H1 (cell line): ENCODE results near the gene PTPRD. TPM values are rescaled to one million over a fixed set of nuclear protein-coding genes. Genes with fewer than 3 reads are reported as not detected.

Experiments
- CTCF ChIA-PET: fragments of 300-600 bp; sonication (Branson Sonifier 250); formaldehyde crosslinking; loops from one replicate; lab custom pipeline; 2021; ENCODE audit not compliant: partially characterized antibody; lab: Charles Lee
- POLR2A ChIA-PET: fragments of 300-600 bp; sonication (Branson Sonifier 250); formaldehyde crosslinking; loops from one replicate; lab custom pipeline; 2021; ENCODE audit warnings: inconsistent platforms; ENCODE audit not compliant: partially characterized antibody; lab: Charles Lee
- DNase-seq, 2 experiments: peaks; one replicate each; pipeline versions ENCODE4 v3.0.0 to v3.0.0-alpha.2; 2010 to 2022; ENCODE audit warnings: low spot score in 2 of 2, low read depth in 1 of 2, mixed read lengths in 1 of 2
- FAIRE-seq: peaks from 2 replicates; lab custom pipeline; 2011; peaks lifted over from hg19 to GRCh38; lab: Jason Lieb, UNC
- H2AFZ ChIP-seq: 2 replicates; pipeline ENCODE4 v1.8.1; 2012; ENCODE audit warnings: low read length, inconsistent platforms
- H2AK5ac ChIP-seq: 2 replicates; pipeline ENCODE4 v1.6.1; 2013; ENCODE audit warnings: low read depth, low read length
- H2BK120ac ChIP-seq: replicated peaks from 2 replicates; pipeline ENCODE3; 2013; ENCODE audit warnings: low read depth, low read length, inconsistent platforms
- H2BK12ac ChIP-seq: 2 replicates; pipeline ENCODE4 v1.6.1; 2013; ENCODE audit warnings: low read depth, low read length
- H2BK15ac ChIP-seq: 2 replicates; pipeline ENCODE4 v1.6.1; 2013; ENCODE audit warnings: low read length
- H2BK20ac ChIP-seq: 2 replicates; pipeline ENCODE4 v1.6.1; 2013; ENCODE audit warnings: low read length
- H2BK5ac ChIP-seq: 2 replicates; pipeline ENCODE4 v1.6.1; 2013; ENCODE audit warnings: low read depth, low read length
- H3K14ac ChIP-seq: 2 replicates; pipeline ENCODE4 v1.6.1; 2013; ENCODE audit warnings: inconsistent platforms; ENCODE audit not compliant: insufficient read length
- H3K18ac ChIP-seq: 2 replicates; pipeline ENCODE4 v1.6.1; 2013; ENCODE audit warnings: low read length; ENCODE audit errors: extremely low read depth
- H3K23ac ChIP-seq: 2 replicates; pipeline ENCODE4 v1.6.1; 2013; ENCODE audit warnings: inconsistent platforms; ENCODE audit not compliant: insufficient read length
- H3K23me2 ChIP-seq: 2 replicates; pipeline ENCODE4 v1.6.1; 2013; ENCODE audit warnings: low read depth, low read length
- H3K27ac ChIP-seq: 2 replicates; pipeline ENCODE4 v1.6.1; 2011; ENCODE audit warnings: low read depth, low read length, inconsistent platforms
- H3K27me3 ChIP-seq, 4 experiments: replicated peaks in 1 of 4; 1 replicate in 1 of 4; 2 replicates in 3 of 4; pipeline versions ENCODE4 v1.6.1 to v1.8.1; 2011 to 2013; ENCODE audit warnings: low read length in 3 of 4, mild to moderate bottlenecking in 3 of 4, inconsistent platforms in 2 of 4, mixed read lengths in 2 of 4, moderate library complexity in 1 of 4; ENCODE audit not compliant: control insufficient read depth in 3 of 4, insufficient read depth in 3 of 4; ENCODE audit errors: extremely low read depth in 1 of 4
- H3K36me3 ChIP-seq, 4 experiments: 2 replicates each; pipeline versions ENCODE4 v1.6.1 to v1.8.1; 2011 to 2013; ENCODE audit warnings: mild to moderate bottlenecking in 4 of 4, low read length in 3 of 4, moderate library complexity in 2 of 4, control low read depth in 1 of 4, inconsistent platforms in 1 of 4; ENCODE audit not compliant: insufficient read depth in 4 of 4, control insufficient read depth in 2 of 4
- H3K4ac ChIP-seq: replicated peaks from 2 replicates; pipeline ENCODE3; 2013; ENCODE audit warnings: low read length, low read depth, mixed read lengths, inconsistent platforms; ENCODE audit not compliant: insufficient read length
- H3K4me1 ChIP-seq, 4 experiments: replicated peaks in 1 of 4; 1 replicate in 1 of 4; 2 replicates in 3 of 4; pipeline versions ENCODE4 v1.6.1 to v1.8.1; 2011 to 2013; ENCODE audit warnings: low read length in 3 of 4, inconsistent platforms in 2 of 4, mixed read lengths in 1 of 4; ENCODE audit not compliant: insufficient read depth in 4 of 4, control insufficient read depth in 3 of 4
- H3K4me2 ChIP-seq, 2 experiments: 2 replicates each; pipeline versions ENCODE4 v1.6.1 to v1.8.1; 2011 to 2013; ENCODE audit warnings: low read depth in 2 of 2, low read length in 2 of 2, control low read depth in 1 of 2, inconsistent platforms in 1 of 2, mild to moderate bottlenecking in 1 of 2; ENCODE audit not compliant: insufficient read depth in 1 of 2
- H3K4me3 ChIP-seq, 4 experiments: fragments of 200-600, 300-600 bp in 1 of 4; sonication (generic), shearing (Covaris generic), sonication (Bioruptor Twin) in 1 of 4; 2 replicates each; pipeline versions ENCODE4 v1.5.1 to v1.8.1; 2011 to 2016; ENCODE audit warnings: low read length in 4 of 4, low read depth in 3 of 4, control low read depth in 2 of 4, inconsistent platforms in 2 of 4, mild to moderate bottlenecking in 2 of 4, mixed read lengths in 1 of 4, moderate library complexity in 1 of 4; ENCODE audit not compliant: insufficient read depth in 2 of 4; ENCODE audit errors: extremely low read depth in 1 of 4
- H3K56ac ChIP-seq: replicated peaks from 2 replicates; pipeline ENCODE3; 2013; ENCODE audit warnings: low read depth, mild to moderate bottlenecking, mixed read lengths, low read length, inconsistent platforms; ENCODE audit not compliant: insufficient read length
- H3K79me1 ChIP-seq: 2 replicates; pipeline ENCODE4 v1.6.1; 2013; ENCODE audit warnings: low read depth, low read length, control low read depth
- H3K79me2 ChIP-seq, 2 experiments: 2 replicates each; pipeline versions ENCODE4 v1.6.1 to v1.8.1; 2012 to 2013; ENCODE audit warnings: low read length in 2 of 2, mild to moderate bottlenecking in 2 of 2, inconsistent platforms in 1 of 2; ENCODE audit not compliant: insufficient read depth in 2 of 2, control insufficient read depth in 1 of 2
- H3K9ac ChIP-seq, 4 experiments: replicated peaks in 1 of 4; 1 replicate in 1 of 4; 2 replicates in 3 of 4; pipeline versions ENCODE4 v1.6.1 to v1.8.1; 2011 to 2013; ENCODE audit warnings: low read depth in 3 of 4, low read length in 3 of 4, control low read depth in 2 of 4, mild to moderate bottlenecking in 2 of 4, moderate library complexity in 2 of 4, inconsistent platforms in 1 of 4; ENCODE audit errors: extremely low read depth in 1 of 4
- H3K9me3 ChIP-seq, 2 experiments: 2 replicates each; pipeline versions ENCODE4 v1.6.1 to v1.8.1; 2012 to 2013; ENCODE audit warnings: mild to moderate bottlenecking in 2 of 2, moderate library complexity in 2 of 2, control low read depth in 1 of 2, inconsistent platforms in 1 of 2, low read depth in 1 of 2, low read length in 1 of 2, mixed read lengths in 1 of 2; ENCODE audit not compliant: insufficient read depth in 2 of 2
- H4K20me1 ChIP-seq, 2 experiments: replicated peaks in 1 of 2; 2 replicates each; pipeline versions ENCODE3 to v1.8.1; 2011 to 2013; ENCODE audit warnings: inconsistent platforms in 2 of 2, low read length in 2 of 2, mild to moderate bottlenecking in 1 of 2; ENCODE audit not compliant: insufficient read depth in 2 of 2, control insufficient read depth in 1 of 2
- H4K5ac ChIP-seq: 2 replicates; pipeline ENCODE4 v1.6.1; 2013; ENCODE audit warnings: low read length, low read depth, mixed read lengths, inconsistent platforms; ENCODE audit not compliant: insufficient read length
- H4K8ac ChIP-seq: 2 replicates; pipeline ENCODE4 v1.8.0; 2013; ENCODE audit warnings: mild to moderate bottlenecking, moderate library complexity, low read length, inconsistent platforms; ENCODE audit not compliant: insufficient read depth; ENCODE audit errors: extremely low read depth
- H4K91ac ChIP-seq: replicated peaks from 2 replicates; pipeline ENCODE3; 2013; ENCODE audit warnings: low read length, mixed read lengths, inconsistent platforms; ENCODE audit not compliant: insufficient read length
- FOSL1 ChIP-seq: IDR thresholded peaks from 2 replicates; pipeline ENCODE4 v1.6.1; 2011; ENCODE audit warnings: mild to moderate bottlenecking, low read depth, low read length, moderate library complexity; ENCODE audit not compliant: insufficient read depth
- MAFK ChIP-seq: IDR thresholded peaks from 2 replicates; pipeline ENCODE4 v1.6.1; 2012; ENCODE audit warnings: low read depth, mild to moderate bottlenecking, improper control_type of control experiment, low read length
- RXRA ChIP-seq: IDR thresholded peaks from 2 replicates; pipeline ENCODE4 v1.6.1; 2011; ENCODE audit warnings: low read depth, mild to moderate bottlenecking, low read length, moderate library complexity; ENCODE audit not compliant: insufficient read depth
- SP1 ChIP-seq: IDR thresholded peaks from 2 replicates; pipeline ENCODE4 v1.6.1; 2011; ENCODE audit warnings: low read depth, low read length
- WGBS, 2 experiments: shearing (Covaris generic) in 1 of 2; methylation state at CpG; one replicate each; pipeline versions ENCODE4 v1.1.6 to v1.1.7; 2013 to 2015; ENCODE audit warnings: low lambda C conversion rate in 2 of 2, mixed read lengths in 2 of 2, inconsistent platforms in 1 of 2, low coverage in 1 of 2, missing lambda C conversion rate in 1 of 2; ENCODE audit not compliant: insufficient replicate concordance in 2 of 2, insufficient coverage in 1 of 2, insufficient read length in 1 of 2; ENCODE audit errors: extremely low coverage in 1 of 2, missing lambda C conversion rate in 1 of 2; 5-methylcytosine and 5-hydroxymethylcytosine counted together
- polyA plus RNA-seq, 7 experiments: library from polyadenylated mRNA; depleted of rRNA in 3 of 7; stranded (reverse) in 5 of 7; unstranded in 2 of 7; fragments of >200 nt in 5 of 7; fragments of 200-250 nt in 2 of 7; gene quantifications; 1 replicate in 5 of 7; 2 replicates in 1 of 7; 4 replicates in 1 of 7; pipeline versions ENCODE4 v1.2.1 to v1.2.3, GENCODE V29; 2011 to 2013; ENCODE audit warnings: missing spikeins in 2 of 7, mixed read lengths in 2 of 7
- total RNA-seq: library from RNA; stranded (reverse); fragmentation: NEBNext Ultra II Directional; extraction: Animal tissue kit (Norgen Biotek cat#: 25700); gene quantifications from 2 replicates; pipeline ENCODE4 v1.2.1, GENCODE V29; 2021
- TF ChIP-seq, protein P1 (sequence below): IDR thresholded peaks from 2 replicates; pipeline ENCODE4 v1.6.1; 2011; ENCODE audit warnings: low read depth, mild to moderate bottlenecking, low read length; ENCODE audit not compliant: insufficient read depth
- TF ChIP-seq, protein P2 (sequence below): IDR thresholded peaks from 2 replicates; pipeline ENCODE4 v1.6.1; 2012; ENCODE audit warnings: inconsistent platforms

PTPRD gene
- total and polyA plus RNA-seq, 2 of the 8 experiments (the other 6 are each of a cell fraction or from before 2014, with no cell fraction given), result 17.2 to 77.0 TPM

DNA sequence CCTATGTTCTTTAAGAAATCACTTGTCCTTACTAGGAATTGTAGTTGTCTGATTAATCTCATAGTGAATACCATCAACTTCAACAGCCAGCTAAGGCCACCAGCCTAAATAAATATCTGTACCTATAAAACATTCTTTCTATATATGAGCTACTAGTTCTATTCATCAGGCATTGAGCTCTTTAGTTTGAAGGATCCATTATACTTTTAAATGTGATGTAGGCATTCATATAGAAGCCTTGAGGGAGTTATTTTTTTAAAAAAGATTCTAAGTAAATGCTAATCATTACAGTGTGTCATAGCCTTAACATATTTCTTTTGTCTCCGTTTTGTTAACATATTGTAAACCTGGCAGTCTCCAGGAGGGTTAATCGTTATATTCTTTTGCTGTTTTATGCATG is 838.3 kb downstream of the PTPRD start:
- H2BK120ac ChIP-seq, result no peak overlapping the region
- no peak overlapping the region for H2BK5ac ChIP-seq
- no peak overlapping the region for H2AFZ ChIP-seq
- H3K9me3 ChIP-seq, result no peaks in the 10 kb centered on the region
- H4K5ac ChIP-seq, result no peak overlapping the region
- no peak overlapping the region for H3K4me3 ChIP-seq
- no peak overlapping the region for H3K4ac ChIP-seq
- H3K4me2 ChIP-seq, result no peak overlapping the region
- no peak overlapping the region for H2BK12ac ChIP-seq
- no peaks in the 10 kb centered on the region for H3K27me3 ChIP-seq
- no peaks in the 10 kb centered on the region for H3K79me1 ChIP-seq
- H4K8ac ChIP-seq, result no peak overlapping the region
- H3K9ac ChIP-seq, result no peak overlapping the region
- CTCF ChIA-PET, result interaction anchor here (0.9 to 4.7 kb wide), 3 partner anchors 16 to 552 kb away, joined by 3 to 23 read pairs (median 3); no protein-coding TSS in a partner anchor
- H2AK5ac ChIP-seq, result no peak overlapping the region
- no peak overlapping the region for H2BK15ac ChIP-seq
- no peaks in the 10 kb centered on the region for H3K23me2 ChIP-seq
- no peak overlapping the region for H4K91ac ChIP-seq
- no peak overlapping the region for H3K14ac ChIP-seq
- H3K56ac ChIP-seq, result no peak overlapping the region
- POLR2A ChIA-PET, result no interaction called here
- no peak overlapping the region for H3K23ac ChIP-seq
- H3K79me2 ChIP-seq, result no peaks in the 10 kb centered on the region
- H2BK20ac ChIP-seq, result no peak overlapping the region
- no peaks in the 10 kb centered on the region for H4K20me1 ChIP-seq
- H3K36me3 ChIP-seq, result no peaks in the 10 kb centered on the region
- H3K4me1 ChIP-seq, result no peaks in the 10 kb centered on the region
- DNase-seq, result no peak
- WGBS, 2 experiments, result 77% methylated on average over 2 of the region's 2 CpGs; no CpG with 5 or more reads in 1 of the 2 experiments
- TF ChIP-seq, protein P1, sequence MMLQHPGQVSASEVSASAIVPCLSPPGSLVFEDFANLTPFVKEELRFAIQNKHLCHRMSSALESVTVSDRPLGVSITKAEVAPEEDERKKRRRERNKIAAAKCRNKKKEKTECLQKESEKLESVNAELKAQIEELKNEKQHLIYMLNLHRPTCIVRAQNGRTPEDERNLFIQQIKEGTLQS, result no peak
- TF ChIP-seq, protein P2, sequence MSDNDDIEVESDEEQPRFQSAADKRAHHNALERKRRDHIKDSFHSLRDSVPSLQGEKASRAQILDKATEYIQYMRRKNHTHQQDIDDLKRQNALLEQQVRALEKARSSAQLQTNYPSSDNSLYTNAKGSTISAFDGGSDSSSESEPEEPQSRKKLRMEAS, result no peak
- TF ChIP-seq FOSL1 (no peak), SP1 (no peak), RXRA (no peak), MAFK (no peak)
- FAIRE-seq, result no peak
- H3K27ac ChIP-seq, result no peak overlapping the region
- H3K18ac ChIP-seq, result no peak overlapping the region
